Muscle layer of duodenum (tissue), 2 donors: ENCODE data around the gene ANKRD44.

Experiments
- H3K27ac ChIP-seq: one replicate; pipeline ENCODE4 v1.7.0; 2013; ENCODE audit warnings: mild to moderate bottlenecking, low read length
- H3K27me3 ChIP-seq: one replicate; pipeline ENCODE4 v1.7.0; 2013; ENCODE audit warnings: low read depth, mild to moderate bottlenecking, control low read depth, low read length
- H3K36me3 ChIP-seq, 2 donors: one replicate each; pipeline ENCODE4 v1.7.0; 2013; ENCODE audit warnings: low read length in 2 of 2, control low read depth in 1 of 2, mild to moderate bottlenecking in 1 of 2; ENCODE audit not compliant: insufficient read depth in 2 of 2, control insufficient read depth in 1 of 2
- H3K4me1 ChIP-seq, 2 donors: one replicate each; pipeline ENCODE4 v1.7.0; 2013; ENCODE audit warnings: low read length in 2 of 2, mild to moderate bottlenecking in 2 of 2, control low read depth in 1 of 2, moderate library complexity in 1 of 2; ENCODE audit not compliant: insufficient read depth in 2 of 2, control insufficient read depth in 1 of 2
- H3K4me3 ChIP-seq, 2 donors: one replicate each; pipeline ENCODE4 v1.7.0; 2013; ENCODE audit warnings: low read length in 2 of 2, low read depth in 1 of 2, mild to moderate bottlenecking in 1 of 2
- H3K9me3 ChIP-seq, 2 donors: one replicate each; pipeline ENCODE4 v1.7.0; 2013; ENCODE audit warnings: low read length in 2 of 2, control low read depth in 1 of 2, mild to moderate bottlenecking in 1 of 2; ENCODE audit not compliant: control insufficient read depth in 1 of 2
- donor health status: healthy.

Gene ANKRD44

GRCh38 chr2:197135806-197136205, 174.8 kb downstream of the ANKRD44 start:
- Histone ChIP-seq H3K27me3 (no peaks in the 10 kb centered on the region), H3K9me3 (no peaks in the 10 kb centered on the region), H3K4me3 (no peak overlapping the region), H3K27ac (no peak overlapping the region), H3K36me3 (no peaks in the 10 kb centered on the region), H3K4me1 (no peaks in the 10 kb centered on the region)

- Histone ChIP-seq H3K4me3 (no peak overlapping the region), H3K27me3 (no peaks in the 10 kb centered on the region), H3K36me3 (no peaks in the 10 kb centered on the region), H3K9me3 (no peaks in the 10 kb centered on the region), H3K27ac (no peak overlapping the region), H3K4me1 (no peaks in the 10 kb centered on the region)
Measured at GRCh38 chr2:197134206-197134605, 176.4 kb downstream of the ANKRD44 start.

- Histone ChIP-seq H3K36me3 (no peaks in the 10 kb centered on the region), H3K9me3 (no peaks in the 10 kb centered on the region), H3K27me3 (no peaks in the 10 kb centered on the region), H3K4me3 (no peak overlapping the region), H3K27ac (no peak overlapping the region), H3K4me1 (no peaks in the 10 kb centered on the region)
Measured at GRCh38 chr2:197131558-197131855, 179.1 kb downstream of the ANKRD44 start.

GRCh38 chr2:197130318-197130717, 180.3 kb downstream of the ANKRD44 start:
- Histone ChIP-seq H3K4me1 (peaks cover 0 to 1% of the 10 kb centered on the region in 2 donors), H3K36me3 (no peaks in the 10 kb centered on the region), H3K27me3 (no peaks in the 10 kb centered on the region), H3K9me3 (no peaks in the 10 kb centered on the region), H3K27ac (no peak overlapping the region), H3K4me3 (no peak overlapping the region)

- H3K4me1 ChIP-seq: peaks cover 0 to 5% of the 10 kb centered on the region in 2 donors
- no peaks in the 10 kb centered on the region for H3K36me3 ChIP-seq
- H3K27me3 ChIP-seq: no peaks in the 10 kb centered on the region
- H3K4me3 ChIP-seq: no peak overlapping the region
- no peaks in the 10 kb centered on the region for H3K9me3 ChIP-seq
- H3K27ac ChIP-seq: no peak overlapping the region
Measured at GRCh38 chr2:197128897-197129296, 181.7 kb downstream of the ANKRD44 start.

GRCh38 chr2:197128126-197128525, 182.5 kb downstream of the ANKRD44 start:
- no peak overlapping the region for H3K4me3 ChIP-seq
- H3K9me3 ChIP-seq: no peaks in the 10 kb centered on the region
- no peak overlapping the region for H3K27ac ChIP-seq
- no peaks in the 10 kb centered on the region for H3K36me3 ChIP-seq
- peaks cover 0 to 5% of the 10 kb centered on the region in 2 donors for H3K4me1 ChIP-seq
- H3K27me3 ChIP-seq: no peaks in the 10 kb centered on the region

- H3K27me3 ChIP-seq: no peaks in the 10 kb centered on the region
- H3K27ac ChIP-seq: no peak overlapping the region
- peaks cover 0 to 4% of the 10 kb centered on the region in 2 donors for H3K36me3 ChIP-seq
- H3K9me3 ChIP-seq: no peaks in the 10 kb centered on the region
- peaks cover 0 to 5% of the 10 kb centered on the region in 2 donors for H3K4me1 ChIP-seq
- no peak overlapping the region for H3K4me3 ChIP-seq
Measured at GRCh38 chr2:197126630-197127352, 183.8 kb downstream of the ANKRD44 start.

GRCh38 chr2:197124639-197125390, 185.8 kb downstream of the ANKRD44 start:
- Histone ChIP-seq H3K27me3 (no peaks in the 10 kb centered on the region), H3K36me3 (peaks cover 8 to 14% of the 10 kb centered on the region in 2 donors), H3K9me3 (no peaks in the 10 kb centered on the region), H3K27ac (no peak overlapping the region), H3K4me1 (peaks cover 0 to 5% of the 10 kb centered on the region in 2 donors), H3K4me3 (no peak overlapping the region)

- peaks cover 10 to 14% of the 10 kb centered on the region in 2 donors for H3K36me3 ChIP-seq
- no peak overlapping the region for H3K4me3 ChIP-seq
- H3K27ac ChIP-seq: no peak overlapping the region
- peaks cover 0 to 5% of the 10 kb centered on the region in 2 donors for H3K4me1 ChIP-seq
- H3K27me3 ChIP-seq: no peaks in the 10 kb centered on the region
- no peaks in the 10 kb centered on the region for H3K9me3 ChIP-seq
Measured at GRCh38 chr2:197122821-197123220, 187.8 kb downstream of the ANKRD44 start.

- Histone ChIP-seq H3K4me1 (peaks cover 0 to 5% of the 10 kb centered on the region in 2 donors), H3K4me3 (no peak overlapping the region), H3K27ac (no peak overlapping the region)
Measured at GRCh38 chr2:197121756-197122385, 188.7 kb downstream of the ANKRD44 start.

GRCh38 chr2:197121255-197121654, 189.3 kb downstream of the ANKRD44 start:
- H3K4me1 ChIP-seq: peaks cover 0 to 5% of the 10 kb centered on the region in 2 donors
- no peak overlapping the region for H3K4me3 ChIP-seq
- H3K9me3 ChIP-seq: no peaks in the 10 kb centered on the region
- H3K27ac ChIP-seq: no peak overlapping the region
- peaks cover 10 to 16% of the 10 kb centered on the region in 2 donors for H3K36me3 ChIP-seq
- no peaks in the 10 kb centered on the region for H3K27me3 ChIP-seq

More at GRCh38 chr2:197121756-197122385, 188.7 kb downstream of the ANKRD44 start:
- Histone ChIP-seq H3K9me3 (no peaks in the 10 kb centered on the region), H3K27me3 (no peaks in the 10 kb centered on the region), H3K36me3 (peaks cover 10 to 14% of the 10 kb centered on the region in 2 donors)
